Spleen (tissue), 7 donors: ENCODE measurements around the gene ZNF253.

Experiments
- POLR2A ChIP-seq, 3 donors: fragments of 450-650 bp; IDR thresholded peaks; one replicate each; pipeline ENCODE4 v1.5.1; 2017; ENCODE audit warnings: antibody characterized with exemption in 3 of 3, mild to moderate bottlenecking in 1 of 3
- TF ChIP-seq, protein P1 (sequence below), 11 experiments: fragments of 200-600 bp in 7 of 11; fragments of 450-650 bp in 4 of 11; sonication (generic) in 4 of 11; IDR thresholded peaks in 8 of 11; conservative IDR thresholded peaks in 3 of 11; 1 replicate in 7 of 11; 2 replicates in 4 of 11; pipeline versions ENCODE4 v1.4.0 to v1.8.0; 2016 to 2021; ENCODE audit warnings: antibody characterized with exemption in 11 of 11, inconsistent platforms in 4 of 11, mild to moderate bottlenecking in 1 of 11
- donor health status: DM: no; HTN: no; CAD: no; lungs with moderate emphysema.
- donor health status: DM: no; HTN: no; CAD: no.
- donor health status: DM: no; HTN: no; CAD: no.

DNA sequence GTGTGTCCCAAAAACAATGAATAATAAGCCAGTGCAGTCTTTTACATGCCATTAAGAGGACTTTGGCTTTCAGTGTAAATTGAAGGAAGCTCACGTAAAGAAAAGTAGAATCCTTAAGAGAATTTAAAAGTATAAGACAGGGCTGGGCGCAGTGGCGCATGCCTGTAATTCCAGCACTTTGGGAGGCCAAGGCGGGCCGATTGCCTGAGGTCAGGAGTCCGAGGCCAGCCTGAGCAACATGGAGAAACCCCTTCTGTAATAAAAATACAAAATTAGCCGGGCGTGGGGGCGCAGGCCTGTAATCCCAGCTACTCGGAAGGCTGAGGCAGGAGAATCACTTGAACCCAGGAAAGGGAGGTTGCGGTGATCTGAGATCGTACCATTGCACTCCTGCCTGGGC lies 17.9 kb upstream of the ZNF253 start:
- no peak for TF ChIP-seq POLR2A (IDR thresholded peaks at IDR 0.05)
- TF ChIP-seq, protein P1, sequence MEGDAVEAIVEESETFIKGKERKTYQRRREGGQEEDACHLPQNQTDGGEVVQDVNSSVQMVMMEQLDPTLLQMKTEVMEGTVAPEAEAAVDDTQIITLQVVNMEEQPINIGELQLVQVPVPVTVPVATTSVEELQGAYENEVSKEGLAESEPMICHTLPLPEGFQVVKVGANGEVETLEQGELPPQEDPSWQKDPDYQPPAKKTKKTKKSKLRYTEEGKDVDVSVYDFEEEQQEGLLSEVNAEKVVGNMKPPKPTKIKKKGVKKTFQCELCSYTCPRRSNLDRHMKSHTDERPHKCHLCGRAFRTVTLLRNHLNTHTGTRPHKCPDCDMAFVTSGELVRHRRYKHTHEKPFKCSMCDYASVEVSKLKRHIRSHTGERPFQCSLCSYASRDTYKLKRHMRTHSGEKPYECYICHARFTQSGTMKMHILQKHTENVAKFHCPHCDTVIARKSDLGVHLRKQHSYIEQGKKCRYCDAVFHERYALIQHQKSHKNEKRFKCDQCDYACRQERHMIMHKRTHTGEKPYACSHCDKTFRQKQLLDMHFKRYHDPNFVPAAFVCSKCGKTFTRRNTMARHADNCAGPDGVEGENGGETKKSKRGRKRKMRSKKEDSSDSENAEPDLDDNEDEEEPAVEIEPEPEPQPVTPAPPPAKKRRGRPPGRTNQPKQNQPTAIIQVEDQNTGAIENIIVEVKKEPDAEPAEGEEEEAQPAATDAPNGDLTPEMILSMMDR (IDR thresholded peaks at IDR 0.05 in 8 of 11, conservative IDR thresholded peaks at IDR 0.05 in 3 of 11) = no peak
